ENCODE measurements around the gene MAGEA9B. TPM values are rescaled to one million over a fixed set of nuclear protein-coding genes. Genes with fewer than 3 reads are reported as not detected.

The MAGEA9B gene
- total RNA-seq, 1 experiment from 2014 or later = not detected

DNA sequence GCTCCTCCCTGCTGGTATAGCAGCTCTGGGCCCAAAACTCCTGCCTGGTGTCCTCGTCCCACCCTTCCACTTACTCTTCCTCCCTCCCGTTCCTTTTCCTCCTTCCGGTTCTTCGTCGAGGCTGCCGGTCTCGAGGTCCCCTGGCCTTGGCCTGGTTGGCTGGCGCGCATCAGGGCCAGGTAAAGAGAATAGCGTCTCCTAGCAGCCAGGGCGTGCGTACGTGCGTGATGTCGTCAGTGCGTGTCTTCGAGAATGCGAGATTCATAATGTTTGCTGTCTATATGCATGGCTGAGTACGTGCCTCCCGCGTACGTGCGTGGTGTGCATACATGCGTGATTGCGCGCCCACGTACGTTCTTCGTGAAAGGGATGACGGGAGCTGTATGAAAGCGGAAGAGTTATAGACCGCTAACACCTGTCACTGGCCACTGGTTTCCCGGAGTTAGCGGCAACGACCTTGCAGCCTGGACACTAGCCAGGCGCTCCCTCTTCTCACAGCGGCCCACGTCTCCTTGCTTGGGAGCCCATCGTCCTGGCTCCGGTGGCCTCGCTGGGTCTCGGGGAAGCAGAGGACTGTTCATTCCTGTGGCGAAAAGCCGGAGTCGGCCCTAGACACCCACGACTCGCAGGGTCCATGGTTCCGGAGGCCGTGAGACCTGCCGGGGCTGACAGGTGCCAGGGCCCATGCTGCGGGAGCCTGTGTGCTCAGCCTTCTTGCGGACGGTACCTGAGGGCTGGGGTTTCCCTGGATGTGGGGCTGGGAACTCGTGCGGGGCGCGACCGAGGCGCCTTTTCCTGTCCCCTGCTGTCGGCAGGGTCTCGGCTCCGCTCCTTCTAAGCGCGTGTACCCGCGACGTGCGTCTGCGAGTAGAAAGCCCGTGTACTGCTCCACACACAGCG lies 46.4 kb downstream of the MAGEA9B start, which contains the start of gene EOLA1:
Gene EOLA1, plus strand, starts transcription at position 392 of the 900 bp plus-strand sequence. CDS start 4,619 bp downstream, outside the sequence.
- peak within 1 kb of the TSS; percentile 89 for H3K4me3 Mint-ChIP-seq (ENCODE audit: unreplicated experiment)
- peak within 1 kb of the TSS; percentile 77 for H3K4me3 ChIP-seq (ENCODE audit: low read depth, low read length)
- CTCF ChIA-PET = interaction anchor here (0.6 to 2.6 kb wide), 4 partner anchors 29 to 887 kb away, joined by 5 to 36 read pairs (median 6); partner anchors contain the start of gene IDS
- H3K27ac Mint-ChIP-seq (ENCODE audit: unreplicated experiment) = peak within 1 kb of the TSS; percentile 98
- TF ChIP-seq, protein P1, sequence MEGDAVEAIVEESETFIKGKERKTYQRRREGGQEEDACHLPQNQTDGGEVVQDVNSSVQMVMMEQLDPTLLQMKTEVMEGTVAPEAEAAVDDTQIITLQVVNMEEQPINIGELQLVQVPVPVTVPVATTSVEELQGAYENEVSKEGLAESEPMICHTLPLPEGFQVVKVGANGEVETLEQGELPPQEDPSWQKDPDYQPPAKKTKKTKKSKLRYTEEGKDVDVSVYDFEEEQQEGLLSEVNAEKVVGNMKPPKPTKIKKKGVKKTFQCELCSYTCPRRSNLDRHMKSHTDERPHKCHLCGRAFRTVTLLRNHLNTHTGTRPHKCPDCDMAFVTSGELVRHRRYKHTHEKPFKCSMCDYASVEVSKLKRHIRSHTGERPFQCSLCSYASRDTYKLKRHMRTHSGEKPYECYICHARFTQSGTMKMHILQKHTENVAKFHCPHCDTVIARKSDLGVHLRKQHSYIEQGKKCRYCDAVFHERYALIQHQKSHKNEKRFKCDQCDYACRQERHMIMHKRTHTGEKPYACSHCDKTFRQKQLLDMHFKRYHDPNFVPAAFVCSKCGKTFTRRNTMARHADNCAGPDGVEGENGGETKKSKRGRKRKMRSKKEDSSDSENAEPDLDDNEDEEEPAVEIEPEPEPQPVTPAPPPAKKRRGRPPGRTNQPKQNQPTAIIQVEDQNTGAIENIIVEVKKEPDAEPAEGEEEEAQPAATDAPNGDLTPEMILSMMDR (IDR thresholded peaks at IDR 0.05; ENCODE audit: insufficient read depth in 1 of 2, low read depth in 1 of 2, low read length in 1 of 2, severe bottlenecking in 1 of 2, unreplicated experiment in 1 of 2) = no peak
- H3K36me3 Mint-ChIP-seq (ENCODE audit: insufficient read depth, unreplicated experiment) = no peaks in the 10 kb centered on the region
- no peaks in the 10 kb centered on the region for H3K4me1 ChIP-seq
- intact Hi-C loops (cut with micrococcal nuclease; ENCODE audit: unreplicated experiment) = no loop called here
- BruUV-seq (replicated peaks) = no TSS peak
- H3K36me3 ChIP-seq (ENCODE audit: control insufficient read depth, insufficient read depth, low read length) = no peaks in the 10 kb centered on the region
- no peaks in the 10 kb centered on the region for H3K27me3 Mint-ChIP-seq (ENCODE audit: insufficient read depth, unreplicated experiment)
- no peaks in the 10 kb centered on the region for H3K9me3 ChIP-seq
- POLR2A ChIA-PET = interaction anchor here (0.5 to 2.1 kb wide), 5 partner anchors 13 to 400 kb away, joined by 3 to 7 read pairs (median 5); no protein-coding TSS in a partner anchor
- no peaks in the 10 kb centered on the region for H3K9me3 Mint-ChIP-seq (ENCODE audit: unreplicated experiment)
- DNase-seq = peak; percentile 84 to 91
- H3K27me3 ChIP-seq (replicated peaks; ENCODE audit: control insufficient read depth, insufficient read depth, low read length) = no peaks in the 10 kb centered on the region
- no peaks in the 10 kb centered on the region for H3K4me1 Mint-ChIP-seq (ENCODE audit: low read depth, unreplicated experiment)

DNA sequence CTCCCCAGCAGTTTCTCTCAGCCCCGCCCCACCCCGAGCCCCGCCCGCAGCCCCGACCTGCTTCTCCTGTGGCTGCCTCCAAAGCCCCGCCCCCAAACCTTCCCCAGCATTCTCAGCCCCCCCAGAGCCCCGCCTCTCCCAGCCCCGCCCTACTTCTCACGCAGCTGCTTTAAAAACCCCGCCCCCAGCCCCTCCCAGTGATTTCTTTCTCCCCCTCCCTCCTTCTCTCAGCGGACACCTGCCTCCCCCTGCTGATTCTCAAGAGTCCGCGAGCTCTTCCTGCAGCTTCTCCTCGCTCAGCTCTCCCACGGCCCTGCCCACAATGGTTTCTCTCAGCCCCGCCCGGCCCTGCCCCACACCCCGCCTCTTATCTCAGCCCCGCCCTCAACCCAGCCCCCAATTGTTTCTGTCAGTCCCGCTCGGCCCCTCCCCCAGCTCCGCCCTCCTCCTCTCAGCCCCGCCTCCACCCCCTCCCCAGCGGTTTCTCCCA lies 47.1 kb downstream of the MAGEA9B start:
- intact Hi-C loops (cut with micrococcal nuclease; ENCODE audit: unreplicated experiment) = no loop called here
- peak overlapping the region; percentile 89 for H3K4me3 Mint-ChIP-seq (ENCODE audit: unreplicated experiment)
- Histone ChIP-seq H3K4me1 (no peaks in the 10 kb centered on the region), H3K36me3 (ENCODE audit: control insufficient read depth, insufficient read depth, low read length) (no peaks in the 10 kb centered on the region), H3K4me3 (ENCODE audit: low read depth, low read length) (peak overlapping the region; percentile 77), H3K27me3 (replicated peaks; ENCODE audit: control insufficient read depth, insufficient read depth, low read length) (no peaks in the 10 kb centered on the region), H3K9me3 (no peaks in the 10 kb centered on the region)
- TF ChIP-seq, protein P1 (IDR thresholded peaks at IDR 0.05; ENCODE audit: insufficient read depth in 1 of 2, low read depth in 1 of 2, low read length in 1 of 2, severe bottlenecking in 1 of 2, unreplicated experiment in 1 of 2) = no peak
- no peaks in the 10 kb centered on the region for H3K4me1 Mint-ChIP-seq (ENCODE audit: low read depth, unreplicated experiment)
- CTCF ChIA-PET = interaction anchor here (0.6 to 2.6 kb wide), 6 partner anchors 12 to 886 kb away, joined by 5 to 36 read pairs (median 6); partner anchors contain the start of gene IDS
- no peaks in the 10 kb centered on the region for H3K27me3 Mint-ChIP-seq (ENCODE audit: insufficient read depth, unreplicated experiment)
- no peaks in the 10 kb centered on the region for H3K9me3 Mint-ChIP-seq (ENCODE audit: unreplicated experiment)
- peak; percentile 84 to 92 for DNase-seq
- no TSS peak for BruUV-seq (replicated peaks)
- POLR2A ChIA-PET = interaction anchor here (0.5 to 2.1 kb wide), 7 partner anchors 12 to 1693 kb away, joined by 3 to 7 read pairs (median 4); no protein-coding TSS in a partner anchor
- peaks cover 6% of the 10 kb centered on the region for H3K36me3 Mint-ChIP-seq (ENCODE audit: insufficient read depth, unreplicated experiment)
- peak overlapping the region; percentile 98 for H3K27ac Mint-ChIP-seq (ENCODE audit: unreplicated experiment)

All from Caco-2 (cell line).